ENCODE measurements around the gene NXPE2. TPM values are rescaled to one million over a fixed set of nuclear protein-coding genes. Genes with fewer than 3 reads are reported as not detected.

NXPE2 gene
- total RNA-seq, 2 donors from 2014 or later = not detected

GRCh38 chr11:114713756-114714155, 35.4 kb downstream of the NXPE2 start:
- no peak for ATAC-seq (ENCODE audit: insufficient number of reproducible peaks, low FRiP score, low read depth)
- Histone ChIP-seq H3K4me3 (no peak overlapping the region), H3K27ac (no peak overlapping the region), H3K27me3 (replicated peaks; ENCODE audit: insufficient read depth) (no peaks in the 10 kb centered on the region), H3K4me1 (ENCODE audit: control insufficient read depth in 1 of 2, low read depth in 2 of 2) (no peaks in the 10 kb centered on the region), H3K36me3 (no peaks in the 10 kb centered on the region), H3K9me3 (no peaks in the 10 kb centered on the region)
- no peak for DNase-seq (ENCODE audit: low spot score)
- no peak for TF ChIP-seq CTCF (IDR thresholded peaks at IDR 0.05)

GRCh38 chr11:114719562-114719961, 41.2 kb downstream of the NXPE2 start:
- no peak for DNase-seq (ENCODE audit: low spot score)

GRCh38 chr11:114724916-114725524, 46.7 kb downstream of the NXPE2 start:
- no peaks in the 10 kb centered on the region for H3K27me3 ChIP-seq (replicated peaks; ENCODE audit: insufficient read depth)
- ATAC-seq (ENCODE audit: insufficient number of reproducible peaks, low FRiP score, low read depth) (no peak), DNase-seq (ENCODE audit: low spot score) (no peak)
- H3K36me3 ChIP-seq = no peaks in the 10 kb centered on the region
- no peaks in the 10 kb centered on the region for H3K9me3 ChIP-seq
- no peak overlapping the region for H3K27ac ChIP-seq
- no peaks in the 10 kb centered on the region for H3K4me1 ChIP-seq (ENCODE audit: control insufficient read depth in 1 of 2, low read depth in 2 of 2)
- H3K4me3 ChIP-seq = no peak overlapping the region
- TF ChIP-seq CTCF (IDR thresholded peaks at IDR 0.05) = no peak

More at GRCh38 chr11:114719562-114719961, 41.2 kb downstream of the NXPE2 start:
- Histone ChIP-seq H3K27me3 (replicated peaks; ENCODE audit: insufficient read depth) (no peaks in the 10 kb centered on the region), H3K4me1 (ENCODE audit: control insufficient read depth in 1 of 2, low read depth in 2 of 2) (no peaks in the 10 kb centered on the region), H3K36me3 (no peaks in the 10 kb centered on the region), H3K9me3 (no peaks in the 10 kb centered on the region), H3K27ac (no peak overlapping the region), H3K4me3 (no peak overlapping the region)
- TF ChIP-seq CTCF (IDR thresholded peaks at IDR 0.05) = no peak
- ATAC-seq (ENCODE audit: insufficient number of reproducible peaks, low FRiP score, low read depth) = no peak

GRCh38 chr11:114725623-114726022, 47.3 kb downstream of the NXPE2 start:
- Histone ChIP-seq H3K27ac (no peak overlapping the region), H3K4me1 (ENCODE audit: control insufficient read depth in 1 of 2, low read depth in 2 of 2) (no peaks in the 10 kb centered on the region), H3K27me3 (replicated peaks; ENCODE audit: insufficient read depth) (no peaks in the 10 kb centered on the region), H3K9me3 (no peaks in the 10 kb centered on the region), H3K4me3 (no peak overlapping the region), H3K36me3 (no peaks in the 10 kb centered on the region)
- no peak for TF ChIP-seq CTCF (IDR thresholded peaks at IDR 0.05)
- DNase-seq (ENCODE audit: low spot score) (no peak), ATAC-seq (ENCODE audit: insufficient number of reproducible peaks, low FRiP score, low read depth) (no peak)

GRCh38 chr11:114736806-114737205, 58.5 kb downstream of the NXPE2 start:
- no peak for TF ChIP-seq CTCF (IDR thresholded peaks at IDR 0.05)
- no peak for ATAC-seq (ENCODE audit: insufficient number of reproducible peaks, low FRiP score, low read depth)

More at GRCh38 chr11:114736806-114737205, 58.5 kb downstream of the NXPE2 start:
- no peak overlapping the region for H3K4me3 ChIP-seq
- H3K9me3 ChIP-seq = peaks cover 8% of the 10 kb centered on the region
- no peaks in the 10 kb centered on the region for H3K27me3 ChIP-seq (replicated peaks; ENCODE audit: insufficient read depth)
- no peaks in the 10 kb centered on the region for H3K36me3 ChIP-seq
- H3K27ac ChIP-seq = no peak overlapping the region
- no peaks in the 10 kb centered on the region for H3K4me1 ChIP-seq (ENCODE audit: control insufficient read depth in 1 of 2, low read depth in 2 of 2)
- DNase-seq (ENCODE audit: low spot score) = no peak

Data from thoracic aorta (tissue), 2 donors.